ENCODE measurements around the gene TIFAB.

Gene TIFAB

DNA sequence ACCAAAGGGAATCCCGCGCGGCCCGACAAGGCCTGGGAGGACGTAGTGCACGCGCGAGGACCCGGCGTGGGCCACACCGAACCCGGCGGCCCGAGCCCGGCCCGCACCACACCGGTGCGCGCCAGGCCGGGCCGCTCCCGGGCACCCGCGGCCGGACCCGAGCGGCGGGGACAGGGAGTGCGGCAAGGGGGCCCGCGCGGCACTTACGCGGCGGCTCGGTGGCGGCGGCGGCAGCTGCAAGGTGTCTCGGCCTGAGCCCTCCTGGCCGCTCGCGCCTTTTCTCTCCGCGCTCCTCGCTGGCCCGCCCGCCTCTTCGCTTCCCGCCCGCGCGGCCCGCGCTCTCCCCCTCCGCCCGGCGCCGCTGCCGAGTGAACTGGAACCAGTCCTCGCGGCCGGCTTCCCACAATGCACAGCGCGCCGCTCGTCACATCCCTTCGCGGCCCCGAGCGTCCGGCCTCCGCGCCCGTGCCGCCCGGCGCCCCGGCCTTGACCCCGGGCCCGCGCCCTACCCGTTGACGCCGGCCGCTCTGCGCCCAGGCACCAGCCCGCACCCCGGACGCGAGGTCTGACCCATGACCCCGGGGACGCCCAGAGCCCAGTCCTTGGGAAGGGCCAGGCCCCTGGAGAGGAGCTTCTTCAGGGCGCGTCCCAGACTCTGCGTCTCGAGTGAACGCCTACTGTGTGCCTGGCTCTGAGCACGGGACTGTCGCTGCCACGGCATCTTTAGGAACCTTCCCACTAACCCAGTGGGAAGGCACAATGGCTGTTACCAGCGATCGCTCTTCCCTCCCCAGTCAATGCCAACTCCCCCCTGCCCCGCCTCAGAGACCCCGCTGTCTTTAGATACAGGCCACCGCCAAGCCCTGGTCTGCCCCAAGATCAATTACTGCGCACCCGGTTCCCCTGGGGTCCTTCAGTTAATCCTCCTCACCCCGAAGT lies 53.0 kb downstream of the TIFAB start, which contains the start of gene MACROH2A1:
MACROH2A1 (minus strand) TSS at position 377 of the 939 bp plus-strand sequence. CDS start 10,138 bp downstream, outside the sequence.
- TF ChIP-seq, protein P1, sequence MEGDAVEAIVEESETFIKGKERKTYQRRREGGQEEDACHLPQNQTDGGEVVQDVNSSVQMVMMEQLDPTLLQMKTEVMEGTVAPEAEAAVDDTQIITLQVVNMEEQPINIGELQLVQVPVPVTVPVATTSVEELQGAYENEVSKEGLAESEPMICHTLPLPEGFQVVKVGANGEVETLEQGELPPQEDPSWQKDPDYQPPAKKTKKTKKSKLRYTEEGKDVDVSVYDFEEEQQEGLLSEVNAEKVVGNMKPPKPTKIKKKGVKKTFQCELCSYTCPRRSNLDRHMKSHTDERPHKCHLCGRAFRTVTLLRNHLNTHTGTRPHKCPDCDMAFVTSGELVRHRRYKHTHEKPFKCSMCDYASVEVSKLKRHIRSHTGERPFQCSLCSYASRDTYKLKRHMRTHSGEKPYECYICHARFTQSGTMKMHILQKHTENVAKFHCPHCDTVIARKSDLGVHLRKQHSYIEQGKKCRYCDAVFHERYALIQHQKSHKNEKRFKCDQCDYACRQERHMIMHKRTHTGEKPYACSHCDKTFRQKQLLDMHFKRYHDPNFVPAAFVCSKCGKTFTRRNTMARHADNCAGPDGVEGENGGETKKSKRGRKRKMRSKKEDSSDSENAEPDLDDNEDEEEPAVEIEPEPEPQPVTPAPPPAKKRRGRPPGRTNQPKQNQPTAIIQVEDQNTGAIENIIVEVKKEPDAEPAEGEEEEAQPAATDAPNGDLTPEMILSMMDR (IDR thresholded peaks at IDR 0.05; ENCODE audit: control insufficient read depth, insufficient read depth, low read depth, low read length, missing control alignments), result no peak
- DNase-seq (ENCODE audit: low read depth), result no peak
- H3K4me3 ChIP-seq (ENCODE audit: control insufficient read depth, low read depth, low read length), result peak within 1 kb of the TSS; percentile 77

GRCh38 chr5:135398160-135398854 lies 53.8 kb downstream of the TIFAB start:
- TF ChIP-seq, protein P1 (IDR thresholded peaks at IDR 0.05; ENCODE audit: control insufficient read depth, insufficient read depth, low read depth, low read length, missing control alignments), result no peak
- DNase-seq (ENCODE audit: low read depth), result no peak

More at GRCh38 chr5:135398160-135398854, 53.8 kb downstream of the TIFAB start:
- peak overlapping the region; percentile 77 for H3K4me3 ChIP-seq (ENCODE audit: control insufficient read depth, low read depth, low read length)

Measured in AG09309 (cell line).